NB4 (cell line): Measurements from ENCODE around the gene AQR.

Experiments used
- DNase-seq: peaks from one replicate; pipeline ENCODE4 v3.0.0; 2010; ENCODE audit warnings: low read depth
- H3K4me3 ChIP-seq: one replicate; pipeline ENCODE4 v1.5.1; 2011; ENCODE audit warnings: mild to moderate bottlenecking, low read depth, low read length, moderate library complexity
- CTCF ChIP-seq: IDR thresholded peaks from one replicate; pipeline ENCODE4 v1.5.1; 2012; ENCODE audit warnings: low read depth, low read length
- MAX ChIP-seq: IDR thresholded peaks from 2 replicates; pipeline ENCODE4 v1.6.1; 2011; ENCODE audit warnings: low read depth, low read length
- MYC ChIP-seq: IDR thresholded peaks from 2 replicates; pipeline ENCODE4 v1.6.1; 2011; ENCODE audit warnings: low read depth, low read length
- POLR2A ChIP-seq: IDR thresholded peaks from 2 replicates; pipeline ENCODE4 v1.6.1; 2011; ENCODE audit warnings: mild to moderate bottlenecking; ENCODE audit not compliant: insufficient read length; ENCODE audit errors: extremely low read depth

The AQR gene

GRCh38 chr15:35000511-35000910 lies 31.0 kb upstream of the AQR start:
- DNase-seq: peak; percentile 57
- no peak overlapping the region for H3K4me3 ChIP-seq
- no peak for TF ChIP-seq POLR2A
- TF ChIP-seq CTCF: no peak
- TF ChIP-seq MYC: no peak
- TF ChIP-seq MAX: no peak

- no peak for TF ChIP-seq MYC
- no peak overlapping the region for H3K4me3 ChIP-seq
- no peak for DNase-seq
These were observed 30.4 kb upstream of the AQR start for GRCh38 chr15:34999906-35000305.

GRCh38 chr15:34994925-34995324 lies 25.4 kb upstream of the AQR start:
- no peak for DNase-seq
- TF ChIP-seq CTCF: no peak
- TF ChIP-seq MYC: no peak
- no peak for TF ChIP-seq MAX
- no peak for TF ChIP-seq POLR2A

GRCh38 chr15:34993877-34994276 lies 24.3 kb upstream of the AQR start:
- DNase-seq: no peak
- TF ChIP-seq CTCF: no peak
- no peak for TF ChIP-seq MAX
- no peak for TF ChIP-seq POLR2A
- no peak for TF ChIP-seq MYC
- no peak overlapping the region for H3K4me3 ChIP-seq

More at GRCh38 chr15:34994925-34995324, 25.4 kb upstream of the AQR start:
- no peak overlapping the region for H3K4me3 ChIP-seq

GRCh38 chr15:34993412-34993811 lies 23.9 kb upstream of the AQR start:
- peak; percentile 18 for DNase-seq
- H3K4me3 ChIP-seq: no peak overlapping the region
- no peak for TF ChIP-seq POLR2A
- no peak for TF ChIP-seq CTCF
- no peak for TF ChIP-seq MAX
- TF ChIP-seq MYC: no peak

GRCh38 chr15:34988027-34988902 lies 18.7 kb upstream of the AQR start, which contains the start of gene ZNF770:
Gene ZNF770, minus strand, starts transcription at chr15:34988287. Its CDS starts 4,853 bp downstream, at chr15:34983434.
- H3K4me3 ChIP-seq: peak within 1 kb of the TSS; percentile 100
- DNase-seq: peak; percentile 85
- TF ChIP-seq POLR2A (peak; percentile 96), CTCF (no peak), MAX (peak; percentile 35), MYC (peak; percentile 89)
